ENCODE results near the gene DEFB123. TPM values are rescaled to one million over a fixed set of nuclear protein-coding genes. Genes with fewer than 3 reads are reported as not detected.
A peak's percentile ranks its signal among the peaks of the same experiment; 100 is the strongest.

The DEFB123 gene
- polyA plus RNA-seq, 2 donors = not detected

- H3K27me3 ChIP-seq (ENCODE audit: control insufficient read depth in 1 of 2, insufficient read depth in 2 of 2, low read length in 2 of 2) = no peaks in the 10 kb centered on the region
- peak overlapping the region; percentile 6 to 69 for H3K27ac ChIP-seq (ENCODE audit: low read depth in 2 of 2, low read length in 1 of 2)
- H3K36me3 ChIP-seq (ENCODE audit: control insufficient read depth in 2 of 2, insufficient read depth in 2 of 2, low read length in 1 of 2) = no peaks in the 10 kb centered on the region
- H3K4me1 ChIP-seq (ENCODE audit: control insufficient read depth in 2 of 2, insufficient read depth in 2 of 2, low read length in 1 of 2) = peaks cover 0 to 9% of the 10 kb centered on the region in 2 donors
- whole genome bisulfite sequencing, 2 donors = 10 to 12% methylated on average over 31 of the region's 31 CpGs
- no peak overlapping the region for H3K4me3 ChIP-seq (ENCODE audit: low read depth in 1 of 2, low read length in 2 of 2)
- peaks cover 0 to 5% of the 10 kb centered on the region in 2 donors for H3K9me3 ChIP-seq (ENCODE audit: control insufficient read depth in 2 of 2, insufficient read depth in 1 of 2, low read depth in 1 of 2, low read length in 1 of 2)
Observed at GRCh38 chr20:31485450-31486339, 45.3 kb downstream of the DEFB123 start.

- no peak overlapping the region for H3K27ac ChIP-seq (ENCODE audit: low read depth in 2 of 2, low read length in 1 of 2)
- peaks cover 0 to 5% of the 10 kb centered on the region in 2 donors for H3K9me3 ChIP-seq (ENCODE audit: control insufficient read depth in 2 of 2, insufficient read depth in 1 of 2, low read depth in 1 of 2, low read length in 1 of 2)
- H3K27me3 ChIP-seq (ENCODE audit: control insufficient read depth in 1 of 2, insufficient read depth in 2 of 2, low read length in 2 of 2) = no peaks in the 10 kb centered on the region
- no peaks in the 10 kb centered on the region for H3K36me3 ChIP-seq (ENCODE audit: control insufficient read depth in 2 of 2, insufficient read depth in 2 of 2, low read length in 1 of 2)
- H3K4me3 ChIP-seq (ENCODE audit: low read depth in 1 of 2, low read length in 2 of 2) = no peak overlapping the region
- 65 to 69% methylated on average over 2 of the region's 2 CpGs for WGBS, 2 donors
- H3K4me1 ChIP-seq (ENCODE audit: control insufficient read depth in 2 of 2, insufficient read depth in 2 of 2, low read length in 1 of 2) = peaks cover 0 to 9% of the 10 kb centered on the region in 2 donors
Observed at GRCh38 chr20:31488115-31488514, 47.7 kb downstream of the DEFB123 start.

- H3K4me1 ChIP-seq (ENCODE audit: control insufficient read depth in 2 of 2, insufficient read depth in 2 of 2, low read length in 1 of 2) = peaks cover 0 to 6% of the 10 kb centered on the region in 2 donors
- H3K36me3 ChIP-seq (ENCODE audit: control insufficient read depth in 2 of 2, insufficient read depth in 2 of 2, low read length in 1 of 2) = no peaks in the 10 kb centered on the region
- H3K4me3 ChIP-seq (ENCODE audit: low read depth in 1 of 2, low read length in 2 of 2) = no peak overlapping the region
- no peaks in the 10 kb centered on the region for H3K27me3 ChIP-seq (ENCODE audit: control insufficient read depth in 1 of 2, insufficient read depth in 2 of 2, low read length in 2 of 2)
- H3K27ac ChIP-seq (ENCODE audit: low read depth in 2 of 2, low read length in 1 of 2) = no peak overlapping the region
- 69 to 73% methylated on average over 3 of the region's 3 CpGs for WGBS, 2 donors
- H3K9me3 ChIP-seq (ENCODE audit: control insufficient read depth in 2 of 2, insufficient read depth in 1 of 2, low read depth in 1 of 2, low read length in 1 of 2) = peaks cover 0 to 2% of the 10 kb centered on the region in 2 donors
Observed at GRCh38 chr20:31489152-31489551, 48.7 kb downstream of the DEFB123 start.

- Histone ChIP-seq H3K4me1 (ENCODE audit: control insufficient read depth in 2 of 2, insufficient read depth in 2 of 2, low read length in 1 of 2) (peaks cover 0 to 3% of the 10 kb centered on the region in 2 donors), H3K27me3 (ENCODE audit: control insufficient read depth in 1 of 2, insufficient read depth in 2 of 2, low read length in 2 of 2) (no peaks in the 10 kb centered on the region), H3K9me3 (ENCODE audit: control insufficient read depth in 2 of 2, insufficient read depth in 1 of 2, low read depth in 1 of 2, low read length in 1 of 2) (no peaks in the 10 kb centered on the region), H3K4me3 (ENCODE audit: low read depth in 1 of 2, low read length in 2 of 2) (no peak overlapping the region), H3K36me3 (ENCODE audit: control insufficient read depth in 2 of 2, insufficient read depth in 2 of 2, low read length in 1 of 2) (no peaks in the 10 kb centered on the region), H3K27ac (ENCODE audit: low read depth in 2 of 2, low read length in 1 of 2) (no peak overlapping the region)
- 84 to 90% methylated on average over 3 of the region's 3 CpGs for WGBS, 2 donors
Observed at GRCh38 chr20:31490752-31491151, 50.3 kb downstream of the DEFB123 start.

- no peak overlapping the region for H3K4me3 ChIP-seq (ENCODE audit: low read depth in 1 of 2, low read length in 2 of 2)
- peaks cover 0 to 2% of the 10 kb centered on the region in 2 donors for H3K4me1 ChIP-seq (ENCODE audit: control insufficient read depth in 2 of 2, insufficient read depth in 2 of 2, low read length in 1 of 2)
- H3K36me3 ChIP-seq (ENCODE audit: control insufficient read depth in 2 of 2, insufficient read depth in 2 of 2, low read length in 1 of 2) = no peaks in the 10 kb centered on the region
- WGBS, 2 donors = 58 to 64% methylated on average over 2 of the region's 2 CpGs
- no peaks in the 10 kb centered on the region for H3K9me3 ChIP-seq (ENCODE audit: control insufficient read depth in 2 of 2, insufficient read depth in 1 of 2, low read depth in 1 of 2, low read length in 1 of 2)
- no peak overlapping the region for H3K27ac ChIP-seq (ENCODE audit: low read depth in 2 of 2, low read length in 1 of 2)
- no peaks in the 10 kb centered on the region for H3K27me3 ChIP-seq (ENCODE audit: control insufficient read depth in 1 of 2, insufficient read depth in 2 of 2, low read length in 2 of 2)
Observed at GRCh38 chr20:31494131-31494530, 53.7 kb downstream of the DEFB123 start.

- 19 to 32% methylated on average over 12 to 15 of the region's 15 CpGs for WGBS, 2 donors
- Histone ChIP-seq H3K27me3 (ENCODE audit: control insufficient read depth in 1 of 2, insufficient read depth in 2 of 2, low read length in 2 of 2) (no peaks in the 10 kb centered on the region), H3K9me3 (ENCODE audit: control insufficient read depth in 2 of 2, insufficient read depth in 1 of 2, low read depth in 1 of 2, low read length in 1 of 2) (no peaks in the 10 kb centered on the region), H3K36me3 (ENCODE audit: control insufficient read depth in 2 of 2, insufficient read depth in 2 of 2, low read length in 1 of 2) (no peaks in the 10 kb centered on the region), H3K4me1 (ENCODE audit: control insufficient read depth in 2 of 2, insufficient read depth in 2 of 2, low read length in 1 of 2) (peaks cover 0 to 2% of the 10 kb centered on the region in 2 donors), H3K27ac (ENCODE audit: low read depth in 2 of 2, low read length in 1 of 2) (peak overlapping the region; percentile 28 to 36), H3K4me3 (ENCODE audit: low read depth in 1 of 2, low read length in 2 of 2) (no peak overlapping the region)
Observed at GRCh38 chr20:31496761-31497295, 56.4 kb downstream of the DEFB123 start.

- Histone ChIP-seq H3K9me3 (ENCODE audit: control insufficient read depth in 2 of 2, insufficient read depth in 1 of 2, low read depth in 1 of 2, low read length in 1 of 2) (no peaks in the 10 kb centered on the region), H3K4me3 (ENCODE audit: low read depth in 1 of 2, low read length in 2 of 2) (no peak overlapping the region), H3K36me3 (ENCODE audit: control insufficient read depth in 2 of 2, insufficient read depth in 2 of 2, low read length in 1 of 2) (no peaks in the 10 kb centered on the region), H3K27ac (ENCODE audit: low read depth in 2 of 2, low read length in 1 of 2) (no peak overlapping the region), H3K27me3 (ENCODE audit: control insufficient read depth in 1 of 2, insufficient read depth in 2 of 2, low read length in 2 of 2) (no peaks in the 10 kb centered on the region), H3K4me1 (ENCODE audit: control insufficient read depth in 2 of 2, insufficient read depth in 2 of 2, low read length in 1 of 2) (peaks cover 0 to 2% of the 10 kb centered on the region in 2 donors)
- 36 to 41% methylated on average over 6 of the region's 6 CpGs for WGBS, 2 donors
Observed at GRCh38 chr20:31497838-31498540, 57.6 kb downstream of the DEFB123 start.

Other genes with a start within 250 kb of the DEFB123 start
- not detected for gene DEFB115, start 183.0 kb upstream of the DEFB123 start, polyA plus RNA-seq
- not detected for gene DEFB116, start 132.0 kb upstream of the DEFB123 start, polyA plus RNA-seq
- gene DEFB118, start 72.0 kb upstream of the DEFB123 start, polyA plus RNA-seq = not detected
- gene DEFB119, start 50.0 kb upstream of the DEFB123 start, polyA plus RNA-seq = not detected
- gene DEFB121, start 34.4 kb upstream of the DEFB123 start, polyA plus RNA-seq = not detected
- under 1 TPM in 1 of 2 donors, not detected in 1; 0.16 TPM for gene DEFB124, start 34.5 kb downstream of the DEFB123 start, polyA plus RNA-seq
- gene REM1, start 34.7 kb downstream of the DEFB123 start, polyA plus RNA-seq = under 1 TPM; 0.31 to 0.60 TPM
- 100 to 1,000 TPM; 167 to 272 TPM for gene HM13, start 73.8 kb downstream of the DEFB123 start, polyA plus RNA-seq
- 100 to 1,000 TPM; 158 to 489 TPM for gene ID1, start 164.7 kb downstream of the DEFB123 start, polyA plus RNA-seq
- gene COX4I2, start 197.3 kb downstream of the DEFB123 start, polyA plus RNA-seq = 1 to 10 TPM; 2.6 to 3.8 TPM

All from esophagus (tissue), 2 donors.